CD4-positive, alpha-beta T cell treated with Interleukin-15 for 4 hours (primary cell): ENCODE results near the gene FER.
"Not testable (repeated sequence)": the region's sequence is repeated elsewhere in the genome, so short reads cannot be mapped to it uniquely, and the experiment has no call there.

Experiments used
- DNase-seq: peaks from one replicate; pipeline ENCODE4 v3.0.0-alpha.2; 2020; ENCODE audit warnings: low spot score

Gene FER

GRCh38 chr5:109038209-109038840, 290.6 kb downstream of the FER start:
- DNase-seq: no peak

- no peak for DNase-seq
Observed at GRCh38 chr5:109041317-109041716, 293.6 kb downstream of the FER start.

- DNase-seq: no peak
Observed at GRCh38 chr5:109045710-109046109, 298.0 kb downstream of the FER start.

GRCh38 chr5:109049565-109049964, 301.9 kb downstream of the FER start:
- no peak for DNase-seq

GRCh38 chr5:109050321-109050720, 302.6 kb downstream of the FER start:
- not testable (repeated sequence) for DNase-seq

GRCh38 chr5:109052216-109052615, 304.5 kb downstream of the FER start:
- not testable (repeated sequence) for DNase-seq

- DNase-seq: no peak
Observed at GRCh38 chr5:109053995-109054417, 306.3 kb downstream of the FER start.

GRCh38 chr5:109060378-109061025, 312.8 kb downstream of the FER start:
- DNase-seq: no peak

- DNase-seq: no peak
Observed at GRCh38 chr5:109062664-109063063, 315.0 kb downstream of the FER start.

GRCh38 chr5:109063223-109063622, 315.5 kb downstream of the FER start:
- no peak for DNase-seq

GRCh38 chr5:109076741-109077140, 329.0 kb downstream of the FER start:
- DNase-seq: no peak

- no peak for DNase-seq
Observed at GRCh38 chr5:109078448-109078847, 330.8 kb downstream of the FER start.

GRCh38 chr5:109080481-109080880, 332.8 kb downstream of the FER start:
- DNase-seq: no peak

GRCh38 chr5:109080896-109081295, 333.2 kb downstream of the FER start:
- DNase-seq: no peak

- DNase-seq: no peak
Observed at GRCh38 chr5:109083937-109084336, 336.2 kb downstream of the FER start.

GRCh38 chr5:109089191-109089590, 341.5 kb downstream of the FER start:
- DNase-seq: no peak

GRCh38 chr5:109099081-109099480, 351.4 kb downstream of the FER start:
- no peak for DNase-seq

GRCh38 chr5:109100971-109101370, 353.3 kb downstream of the FER start:
- no peak for DNase-seq

GRCh38 chr5:109102096-109102690, 354.5 kb downstream of the FER start:
- no peak for DNase-seq

- DNase-seq: no peak
Observed at GRCh38 chr5:109105631-109106267, 358.1 kb downstream of the FER start.

GRCh38 chr5:109111680-109112079, 364.0 kb downstream of the FER start:
- DNase-seq: no peak

- no peak for DNase-seq
Observed at GRCh38 chr5:109113608-109114007, 365.9 kb downstream of the FER start.

GRCh38 chr5:109121225-109121624, 373.5 kb downstream of the FER start:
- no peak for DNase-seq
